ENCODE data around the gene ARHGAP30. TPM values are rescaled to one million over a fixed set of nuclear protein-coding genes. Genes with fewer than 3 reads are reported as not detected.

ARHGAP30 gene
- polyA plus RNA-seq, 1 experiment, result not detected

DNA sequence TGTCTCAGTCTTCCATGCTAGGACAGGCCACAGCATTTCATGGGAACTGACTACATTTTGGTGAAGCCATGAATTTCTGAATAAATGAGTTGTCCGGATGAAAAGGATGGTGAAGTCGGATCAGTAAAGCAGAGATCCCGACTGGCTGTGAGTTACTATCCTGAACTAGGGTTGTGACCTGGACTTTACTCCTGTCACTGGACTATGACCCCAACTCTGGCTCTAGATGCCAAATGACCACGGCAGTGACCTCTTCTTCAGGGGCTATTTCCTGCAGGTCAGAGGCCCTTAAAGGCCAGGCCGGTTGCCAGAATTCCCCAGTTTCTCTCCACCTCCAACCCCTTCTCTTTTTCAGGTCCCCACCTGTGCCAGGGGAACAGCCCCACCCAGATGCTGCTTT lies 21.4 kb upstream of the ARHGAP30 start:
- DNase-seq (ENCODE audit: low read depth, low spot score), result no peak
- H3K9me3 ChIP-seq (ENCODE audit: control insufficient read depth, insufficient read depth, low read length), result no peaks in the 10 kb centered on the region
- no peak overlapping the region for H3K27ac ChIP-seq (ENCODE audit: low read depth, low read length)
- H3K27me3 ChIP-seq (ENCODE audit: control insufficient read depth, insufficient read depth, low read length), result no peaks in the 10 kb centered on the region
- CTCF ChIA-PET, result no interaction called here
- TF ChIP-seq, protein P1, sequence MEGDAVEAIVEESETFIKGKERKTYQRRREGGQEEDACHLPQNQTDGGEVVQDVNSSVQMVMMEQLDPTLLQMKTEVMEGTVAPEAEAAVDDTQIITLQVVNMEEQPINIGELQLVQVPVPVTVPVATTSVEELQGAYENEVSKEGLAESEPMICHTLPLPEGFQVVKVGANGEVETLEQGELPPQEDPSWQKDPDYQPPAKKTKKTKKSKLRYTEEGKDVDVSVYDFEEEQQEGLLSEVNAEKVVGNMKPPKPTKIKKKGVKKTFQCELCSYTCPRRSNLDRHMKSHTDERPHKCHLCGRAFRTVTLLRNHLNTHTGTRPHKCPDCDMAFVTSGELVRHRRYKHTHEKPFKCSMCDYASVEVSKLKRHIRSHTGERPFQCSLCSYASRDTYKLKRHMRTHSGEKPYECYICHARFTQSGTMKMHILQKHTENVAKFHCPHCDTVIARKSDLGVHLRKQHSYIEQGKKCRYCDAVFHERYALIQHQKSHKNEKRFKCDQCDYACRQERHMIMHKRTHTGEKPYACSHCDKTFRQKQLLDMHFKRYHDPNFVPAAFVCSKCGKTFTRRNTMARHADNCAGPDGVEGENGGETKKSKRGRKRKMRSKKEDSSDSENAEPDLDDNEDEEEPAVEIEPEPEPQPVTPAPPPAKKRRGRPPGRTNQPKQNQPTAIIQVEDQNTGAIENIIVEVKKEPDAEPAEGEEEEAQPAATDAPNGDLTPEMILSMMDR (IDR thresholded peaks at IDR 0.05; ENCODE audit: low read depth, low read length), result no peak
- H3K4me3 ChIP-seq (ENCODE audit: low read depth, low read length), result no peak overlapping the region
- POLR2A ChIA-PET, result no interaction called here

DNA sequence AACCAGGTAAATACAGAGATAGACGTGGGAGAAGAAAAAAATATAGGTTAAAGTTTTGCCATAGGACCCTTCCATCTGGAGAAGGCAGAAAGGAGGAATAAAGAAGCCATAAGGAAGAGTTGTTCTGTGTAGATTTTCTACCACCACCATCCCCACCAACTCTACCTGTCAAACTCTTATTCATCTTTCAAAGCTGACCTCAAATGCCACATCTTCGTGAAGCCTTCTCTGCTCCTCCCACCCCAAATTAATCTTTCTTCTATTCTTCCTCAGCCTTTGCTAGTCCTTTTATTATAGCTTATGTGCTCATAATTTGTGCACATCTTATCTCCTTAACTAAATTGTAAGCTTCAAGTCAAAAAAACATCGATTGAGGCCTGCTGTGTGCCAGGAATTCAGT lies 20.9 kb upstream of the ARHGAP30 start:
- ChIA-PET POLR2A (no interaction called here), CTCF (no interaction called here)
- H3K9me3 ChIP-seq (ENCODE audit: control insufficient read depth, insufficient read depth, low read length), result no peaks in the 10 kb centered on the region
- no peaks in the 10 kb centered on the region for H3K27me3 ChIP-seq (ENCODE audit: control insufficient read depth, insufficient read depth, low read length)
- no peak for DNase-seq (ENCODE audit: low read depth, low spot score)
- H3K4me3 ChIP-seq (ENCODE audit: low read depth, low read length), result no peak overlapping the region
- no peak overlapping the region for H3K27ac ChIP-seq (ENCODE audit: low read depth, low read length)
- TF ChIP-seq, protein P1 (IDR thresholded peaks at IDR 0.05; ENCODE audit: low read depth, low read length), result no peak

DNA sequence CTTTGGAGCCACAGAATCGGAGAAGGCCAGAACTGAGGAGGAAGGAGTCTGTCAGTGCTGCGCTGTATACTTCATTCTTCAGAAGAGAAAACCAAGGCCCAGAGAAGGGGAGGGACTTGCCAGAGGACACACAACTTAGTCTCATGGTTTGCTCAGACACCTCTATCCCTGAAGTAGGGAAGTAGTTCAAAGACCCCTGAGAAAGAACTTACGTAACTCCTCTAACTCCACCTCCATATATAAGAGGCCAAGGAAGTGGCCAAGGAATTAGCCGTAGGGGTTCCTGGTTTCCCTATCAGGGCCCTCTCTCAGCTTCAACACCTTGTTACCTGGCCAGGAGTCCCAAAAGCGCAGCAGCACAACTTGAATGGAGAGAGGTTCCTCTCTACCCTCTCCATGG lies 20.2 kb upstream of the ARHGAP30 start:
- H3K27ac ChIP-seq (ENCODE audit: low read depth, low read length), result no peak overlapping the region
- no peak for DNase-seq (ENCODE audit: low read depth, low spot score)
- H3K27me3 ChIP-seq (ENCODE audit: control insufficient read depth, insufficient read depth, low read length), result no peaks in the 10 kb centered on the region
- TF ChIP-seq, protein P1 (IDR thresholded peaks at IDR 0.05; ENCODE audit: low read depth, low read length), result no peak
- POLR2A ChIA-PET, result interaction anchor here (1.9 kb wide), 1 partner anchor 45 kb away, joined by 7 read pairs; the partner anchor contains the start of gene USF1
- H3K4me3 ChIP-seq (ENCODE audit: low read depth, low read length), result no peak overlapping the region
- H3K9me3 ChIP-seq (ENCODE audit: control insufficient read depth, insufficient read depth, low read length), result no peaks in the 10 kb centered on the region
- CTCF ChIA-PET, result no interaction called here

DNA sequence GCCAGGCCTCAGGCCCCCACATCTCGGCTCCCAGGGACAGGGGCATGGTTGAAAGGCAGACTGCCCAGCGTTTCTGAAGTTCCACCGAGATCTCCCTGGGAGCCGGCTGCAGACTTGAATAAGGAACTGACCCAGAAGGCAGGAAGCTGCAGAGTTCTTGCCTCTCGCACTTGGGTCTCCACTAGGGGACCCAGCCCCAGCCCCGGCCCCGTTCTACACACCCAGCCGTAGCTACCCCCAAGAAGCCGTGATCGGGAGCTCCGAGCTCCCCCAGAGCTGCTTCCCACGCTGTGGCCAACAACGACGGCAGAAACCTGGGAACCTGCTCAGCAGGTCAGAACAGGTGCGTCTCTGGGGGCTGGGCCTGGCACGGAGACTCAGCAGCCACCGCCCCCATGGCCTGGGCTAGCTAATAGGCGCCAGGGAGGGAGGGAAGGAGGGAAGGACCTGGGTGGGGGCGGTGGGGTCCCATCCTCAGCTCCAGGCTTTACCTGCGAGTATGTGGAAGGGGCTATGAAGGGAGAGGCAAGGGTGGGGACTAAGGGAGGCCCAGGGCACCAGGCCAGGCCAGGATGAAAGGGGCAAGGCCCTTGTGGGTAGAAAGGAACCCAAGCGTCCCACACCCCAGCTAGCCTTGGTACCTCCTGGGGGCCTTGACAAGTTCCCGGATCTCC lies 19.7 kb upstream of the ARHGAP30 start, which contains the start of gene NECTIN4:
TSS of gene NECTIN4 (minus strand) at position 308 of the 674 bp plus-strand sequence. CDS start at position 46, 262 bp downstream.
- no peak for DNase-seq (ENCODE audit: low read depth, low spot score)
- ChIA-PET POLR2A (interaction anchor here (0.6 to 1.9 kb wide), 3 partner anchors 8 to 44 kb away, joined by 3 to 7 read pairs (median 3); partner anchors contain the start of gene USF1), CTCF (interaction anchor here (1.2 to 1.8 kb wide), 2 partner anchors 7 to 99 kb away, joined by 4 to 5 read pairs; no protein-coding TSS in a partner anchor)
- Histone ChIP-seq H3K27ac (ENCODE audit: low read depth, low read length) (no peak within 1 kb of the TSS), H3K4me3 (ENCODE audit: low read depth, low read length) (no peak within 1 kb of the TSS), H3K9me3 (ENCODE audit: control insufficient read depth, insufficient read depth, low read length) (no peaks in the 10 kb centered on the region), H3K27me3 (ENCODE audit: control insufficient read depth, insufficient read depth, low read length) (no peaks in the 10 kb centered on the region)
- TF ChIP-seq, protein P1 (IDR thresholded peaks at IDR 0.05; ENCODE audit: low read depth, low read length), result no peak

DNA sequence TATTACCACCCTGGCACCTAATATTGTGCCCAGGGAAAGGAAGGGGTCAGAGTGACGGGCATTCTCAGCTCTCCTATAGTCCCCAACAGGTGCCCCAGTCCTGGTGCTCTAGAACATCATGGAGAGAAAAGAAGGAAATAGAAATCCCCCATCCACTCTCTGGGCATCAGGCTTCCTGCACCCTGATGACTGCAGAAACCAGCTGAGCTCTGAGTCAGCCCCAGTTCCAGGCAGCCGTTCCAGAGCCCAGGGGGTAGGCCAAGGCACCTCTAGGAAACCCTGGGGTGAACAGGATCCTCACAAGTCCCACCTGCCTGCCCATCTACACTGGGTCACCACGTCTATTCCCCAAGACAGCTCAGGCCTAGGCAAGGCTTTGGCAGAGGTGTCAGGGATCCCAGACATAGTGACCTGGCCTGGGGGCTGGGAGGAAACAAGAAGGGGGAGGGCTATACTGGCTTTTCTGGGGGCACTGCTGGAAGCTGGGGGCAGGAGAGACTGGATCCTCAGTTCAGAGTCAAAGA lies 19.0 kb upstream of the ARHGAP30 start:
- Histone ChIP-seq H3K27me3 (ENCODE audit: control insufficient read depth, insufficient read depth, low read length) (no peaks in the 10 kb centered on the region), H3K27ac (ENCODE audit: low read depth, low read length) (no peak overlapping the region), H3K4me3 (ENCODE audit: low read depth, low read length) (no peak overlapping the region), H3K9me3 (ENCODE audit: control insufficient read depth, insufficient read depth, low read length) (no peaks in the 10 kb centered on the region)
- ChIA-PET CTCF (interaction anchor here (1.1 to 1.8 kb wide), 3 partner anchors 8 to 98 kb away, joined by 4 to 5 read pairs (median 4); no protein-coding TSS in a partner anchor), POLR2A (interaction anchor here (0.6 to 1.9 kb wide), 4 partner anchors 9 to 98 kb away, joined by 3 to 7 read pairs (median 4); partner anchors contain the start of gene USF1)
- no peak for DNase-seq (ENCODE audit: low read depth, low spot score)
- TF ChIP-seq, protein P1 (IDR thresholded peaks at IDR 0.05; ENCODE audit: low read depth, low read length), result no peak
